ENCODE data around the gene JCAD.

JCAD gene

GRCh38 chr10:30002426-30003266, 56.7 kb downstream of the JCAD start:
- H3K27ac ChIP-seq (replicated peaks), result no peak overlapping the region
- no peak overlapping the region for H3K4me3 ChIP-seq (replicated peaks; ENCODE audit: insufficient read depth, low read length)
- peaks cover 3% of the 10 kb centered on the region for H3K27me3 ChIP-seq (ENCODE audit: insufficient read depth, poor library complexity, severe bottlenecking)
- TF ChIP-seq POLR2AphosphoS5 (IDR thresholded peaks at IDR 0.05; ENCODE audit: low read depth) (no peak), CTCF (IDR thresholded peaks at IDR 0.05; ENCODE audit: insufficient read depth, low read length) (peak; percentile 47), SPI1 (IDR thresholded peaks at IDR 0.05; ENCODE audit: borderline replicate concordance, low read depth) (no peak), GABPA (IDR thresholded peaks at IDR 0.05; ENCODE audit: low read depth) (no peak)
- TF ChIP-seq, protein P1, sequence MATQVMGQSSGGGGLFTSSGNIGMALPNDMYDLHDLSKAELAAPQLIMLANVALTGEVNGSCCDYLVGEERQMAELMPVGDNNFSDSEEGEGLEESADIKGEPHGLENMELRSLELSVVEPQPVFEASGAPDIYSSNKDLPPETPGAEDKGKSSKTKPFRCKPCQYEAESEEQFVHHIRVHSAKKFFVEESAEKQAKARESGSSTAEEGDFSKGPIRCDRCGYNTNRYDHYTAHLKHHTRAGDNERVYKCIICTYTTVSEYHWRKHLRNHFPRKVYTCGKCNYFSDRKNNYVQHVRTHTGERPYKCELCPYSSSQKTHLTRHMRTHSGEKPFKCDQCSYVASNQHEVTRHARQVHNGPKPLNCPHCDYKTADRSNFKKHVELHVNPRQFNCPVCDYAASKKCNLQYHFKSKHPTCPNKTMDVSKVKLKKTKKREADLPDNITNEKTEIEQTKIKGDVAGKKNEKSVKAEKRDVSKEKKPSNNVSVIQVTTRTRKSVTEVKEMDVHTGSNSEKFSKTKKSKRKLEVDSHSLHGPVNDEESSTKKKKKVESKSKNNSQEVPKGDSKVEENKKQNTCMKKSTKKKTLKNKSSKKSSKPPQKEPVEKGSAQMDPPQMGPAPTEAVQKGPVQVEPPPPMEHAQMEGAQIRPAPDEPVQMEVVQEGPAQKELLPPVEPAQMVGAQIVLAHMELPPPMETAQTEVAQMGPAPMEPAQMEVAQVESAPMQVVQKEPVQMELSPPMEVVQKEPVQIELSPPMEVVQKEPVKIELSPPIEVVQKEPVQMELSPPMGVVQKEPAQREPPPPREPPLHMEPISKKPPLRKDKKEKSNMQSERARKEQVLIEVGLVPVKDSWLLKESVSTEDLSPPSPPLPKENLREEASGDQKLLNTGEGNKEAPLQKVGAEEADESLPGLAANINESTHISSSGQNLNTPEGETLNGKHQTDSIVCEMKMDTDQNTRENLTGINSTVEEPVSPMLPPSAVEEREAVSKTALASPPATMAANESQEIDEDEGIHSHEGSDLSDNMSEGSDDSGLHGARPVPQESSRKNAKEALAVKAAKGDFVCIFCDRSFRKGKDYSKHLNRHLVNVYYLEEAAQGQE (IDR thresholded peaks at IDR 0.05; ENCODE audit: insufficient replicate concordance, low read depth), result no peak
- DNase-seq (ENCODE audit: low read depth in 1 of 2, low spot score in 1 of 2), result peak in 1 of 2 experiments; percentile 62

- H3K4me3 ChIP-seq (replicated peaks; ENCODE audit: insufficient read depth, low read length), result no peak overlapping the region
- DNase-seq (ENCODE audit: low read depth in 1 of 2, low spot score in 1 of 2), result no peak
- H3K27ac ChIP-seq (replicated peaks), result no peak overlapping the region
- peaks cover 6% of the 10 kb centered on the region for H3K27me3 ChIP-seq (ENCODE audit: insufficient read depth, poor library complexity, severe bottlenecking)
- TF ChIP-seq SPI1 (IDR thresholded peaks at IDR 0.05; ENCODE audit: borderline replicate concordance, low read depth), result no peak
- no peak for TF ChIP-seq CTCF (IDR thresholded peaks at IDR 0.05; ENCODE audit: insufficient read depth, low read length)
- no peak for TF ChIP-seq GABPA (IDR thresholded peaks at IDR 0.05; ENCODE audit: low read depth)
- no peak for TF ChIP-seq POLR2AphosphoS5 (IDR thresholded peaks at IDR 0.05; ENCODE audit: low read depth)
- TF ChIP-seq, protein P1 (IDR thresholded peaks at IDR 0.05; ENCODE audit: insufficient replicate concordance, low read depth), result no peak
Measured at GRCh38 chr10:30000802-30001571, 58.4 kb downstream of the JCAD start.

DNA sequence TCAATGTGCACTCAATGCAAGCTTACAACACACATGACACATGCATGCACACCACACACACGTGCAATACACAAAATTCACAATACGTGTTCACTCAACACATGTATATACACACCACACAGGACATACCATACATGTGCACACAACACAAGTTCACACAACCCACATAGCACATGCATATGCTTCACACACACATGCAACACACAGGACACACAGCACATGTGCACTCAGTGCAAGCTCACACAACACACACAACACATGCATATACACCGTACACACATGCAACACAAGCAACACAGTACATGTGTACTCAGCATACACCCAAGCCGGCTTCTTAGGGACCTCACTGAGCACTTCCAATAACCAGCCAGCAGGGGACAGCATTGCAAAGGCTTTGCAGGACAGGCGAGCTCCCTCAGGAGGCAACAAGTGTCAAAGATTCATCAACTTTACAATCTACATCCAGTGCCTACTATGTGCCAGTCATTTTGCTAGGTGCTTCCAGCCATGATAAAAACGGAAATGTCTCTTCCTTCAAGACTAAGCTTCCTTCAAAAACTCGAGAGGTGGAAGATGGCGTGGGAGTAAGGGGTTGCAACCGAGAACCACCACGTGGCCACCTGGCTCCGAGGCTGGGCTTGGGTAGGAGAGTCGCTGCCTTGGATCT, 61.1 kb downstream of the JCAD start:
- peak; percentile 25 to 71 for DNase-seq (ENCODE audit: low read depth in 1 of 2, low spot score in 1 of 2)
- TF ChIP-seq SPI1 (IDR thresholded peaks at IDR 0.05; ENCODE audit: borderline replicate concordance, low read depth) (no peak), POLR2AphosphoS5 (IDR thresholded peaks at IDR 0.05; ENCODE audit: low read depth) (no peak), CTCF (IDR thresholded peaks at IDR 0.05; ENCODE audit: insufficient read depth, low read length) (peak; percentile 96)
- peaks cover 10% of the 10 kb centered on the region for H3K27me3 ChIP-seq (ENCODE audit: insufficient read depth, poor library complexity, severe bottlenecking)
- no peak overlapping the region for H3K27ac ChIP-seq (replicated peaks)
- no peak overlapping the region for H3K4me3 ChIP-seq (replicated peaks; ENCODE audit: insufficient read depth, low read length)
